ENCODE measurements around the gene LEO1.

Gene LEO1

DNA sequence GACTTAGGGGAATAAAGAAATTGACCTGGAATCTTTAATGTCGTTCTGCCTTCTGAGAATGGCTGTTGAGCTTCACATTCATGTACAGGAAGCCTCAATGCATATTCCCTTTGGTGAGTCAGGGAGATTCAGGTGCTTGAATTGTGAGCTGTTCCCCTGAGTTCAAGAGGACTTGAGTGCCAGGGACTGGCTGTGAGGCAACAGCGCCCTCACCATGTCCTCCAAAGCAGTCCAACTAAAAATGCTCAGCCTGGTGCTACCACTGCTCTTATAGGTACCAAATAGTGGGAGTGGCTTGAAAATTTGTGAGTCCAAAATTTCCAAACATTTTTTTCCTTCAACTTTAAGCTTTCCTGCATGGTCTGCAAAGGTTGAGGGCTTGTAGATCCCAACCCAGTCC is 54.1 kb downstream of the LEO1 start:
- peak; percentile 18 for DNase-seq
- H3K4me3 ChIP-seq (ENCODE audit: low read depth, low read length) = no peak overlapping the region
- no peaks in the 10 kb centered on the region for H3K9me3 ChIP-seq (ENCODE audit: severe bottlenecking)
- H3K27me3 ChIP-seq (ENCODE audit: insufficient read depth, low read depth, severe bottlenecking) = no peaks in the 10 kb centered on the region
- TF ChIP-seq, protein P1, sequence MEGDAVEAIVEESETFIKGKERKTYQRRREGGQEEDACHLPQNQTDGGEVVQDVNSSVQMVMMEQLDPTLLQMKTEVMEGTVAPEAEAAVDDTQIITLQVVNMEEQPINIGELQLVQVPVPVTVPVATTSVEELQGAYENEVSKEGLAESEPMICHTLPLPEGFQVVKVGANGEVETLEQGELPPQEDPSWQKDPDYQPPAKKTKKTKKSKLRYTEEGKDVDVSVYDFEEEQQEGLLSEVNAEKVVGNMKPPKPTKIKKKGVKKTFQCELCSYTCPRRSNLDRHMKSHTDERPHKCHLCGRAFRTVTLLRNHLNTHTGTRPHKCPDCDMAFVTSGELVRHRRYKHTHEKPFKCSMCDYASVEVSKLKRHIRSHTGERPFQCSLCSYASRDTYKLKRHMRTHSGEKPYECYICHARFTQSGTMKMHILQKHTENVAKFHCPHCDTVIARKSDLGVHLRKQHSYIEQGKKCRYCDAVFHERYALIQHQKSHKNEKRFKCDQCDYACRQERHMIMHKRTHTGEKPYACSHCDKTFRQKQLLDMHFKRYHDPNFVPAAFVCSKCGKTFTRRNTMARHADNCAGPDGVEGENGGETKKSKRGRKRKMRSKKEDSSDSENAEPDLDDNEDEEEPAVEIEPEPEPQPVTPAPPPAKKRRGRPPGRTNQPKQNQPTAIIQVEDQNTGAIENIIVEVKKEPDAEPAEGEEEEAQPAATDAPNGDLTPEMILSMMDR (IDR thresholded peaks at IDR 0.05; ENCODE audit: low read depth, low read length) = peak; percentile 68
- no peak overlapping the region for H3K27ac ChIP-seq
- H3K36me3 ChIP-seq = peaks cover 3% of the 10 kb centered on the region

DNA sequence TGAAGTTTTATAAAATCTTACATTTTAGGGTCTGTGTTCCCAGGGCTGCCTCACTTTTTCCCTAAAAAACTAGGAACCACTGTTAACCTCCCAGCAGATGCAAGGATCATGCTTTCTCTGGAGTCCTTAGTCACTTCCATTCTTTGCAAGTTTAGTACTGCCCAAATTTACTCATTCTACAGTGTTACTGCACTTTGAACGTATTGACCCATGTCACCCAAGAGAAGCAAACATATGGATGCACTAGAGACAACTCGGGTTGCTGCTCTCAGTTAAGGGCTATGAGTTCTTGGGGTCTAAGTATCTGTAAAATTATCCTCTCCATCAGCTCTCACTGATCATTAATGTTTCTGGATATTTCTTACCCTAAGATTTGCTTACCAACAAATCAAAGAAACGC is 59.0 kb downstream of the LEO1 start:
- no peaks in the 10 kb centered on the region for H3K9me3 ChIP-seq (ENCODE audit: severe bottlenecking)
- H3K36me3 ChIP-seq = no peaks in the 10 kb centered on the region; the same call in none of the 2 replicates
- no peak overlapping the region for H3K27ac ChIP-seq
- TF ChIP-seq, protein P1 (IDR thresholded peaks at IDR 0.05; ENCODE audit: low read depth, low read length) = no peak
- no peak for DNase-seq
- H3K27me3 ChIP-seq (ENCODE audit: insufficient read depth, low read depth, severe bottlenecking) = no peaks in the 10 kb centered on the region
- H3K4me3 ChIP-seq (ENCODE audit: low read depth, low read length) = no peak overlapping the region

DNA sequence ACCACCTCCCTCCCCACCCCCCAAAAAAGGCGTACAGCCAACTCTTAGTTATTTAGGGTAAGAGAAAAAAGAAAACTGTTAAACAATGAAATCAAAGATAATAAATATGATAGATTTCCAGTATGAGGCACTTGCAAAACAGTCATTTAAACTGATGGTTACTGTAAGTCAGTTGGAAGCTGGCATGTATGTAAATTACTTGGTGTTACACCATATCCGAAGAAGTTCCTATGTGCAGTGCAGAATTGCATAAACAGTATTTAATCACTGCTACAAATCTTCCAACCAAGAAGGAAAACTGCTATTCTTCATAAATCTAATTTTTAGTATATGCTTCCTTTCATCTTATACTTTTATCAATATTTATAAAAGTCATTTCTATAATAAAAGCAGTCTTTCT is 62.0 kb downstream of the LEO1 start:
- DNase-seq = no peak
- Histone ChIP-seq H3K27ac (no peak overlapping the region), H3K4me3 (ENCODE audit: low read depth, low read length) (no peak overlapping the region), H3K36me3 (peaks cover 8% of the 10 kb centered on the region), H3K27me3 (ENCODE audit: insufficient read depth, low read depth, severe bottlenecking) (no peaks in the 10 kb centered on the region), H3K9me3 (ENCODE audit: severe bottlenecking) (no peaks in the 10 kb centered on the region)
- TF ChIP-seq, protein P1 (IDR thresholded peaks at IDR 0.05; ENCODE audit: low read depth, low read length) = no peak

DNA sequence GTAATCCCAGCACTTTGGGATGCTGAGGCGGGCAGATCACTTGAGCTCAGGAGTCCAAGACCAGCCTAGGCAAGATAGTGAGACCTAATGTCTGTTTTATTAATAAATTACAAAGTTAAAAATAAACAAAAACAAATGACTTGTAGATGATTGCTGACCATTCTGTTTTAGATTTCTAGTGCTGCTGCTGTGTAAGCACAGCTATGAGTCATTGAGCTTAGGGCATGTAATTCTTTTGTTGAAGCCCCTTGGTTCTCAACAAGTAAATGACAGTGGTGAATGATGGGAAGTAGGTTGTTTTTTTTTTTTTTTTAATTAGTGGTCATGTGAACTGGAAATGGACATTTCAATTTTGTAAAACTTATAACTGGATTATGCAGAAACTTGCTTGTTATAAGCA is 63.3 kb downstream of the LEO1 start:
- Histone ChIP-seq H3K4me3 (ENCODE audit: low read depth, low read length) (no peak overlapping the region), H3K36me3 (peaks cover 10% of the 10 kb centered on the region), H3K9me3 (ENCODE audit: severe bottlenecking) (no peaks in the 10 kb centered on the region), H3K27ac (no peak overlapping the region), H3K27me3 (ENCODE audit: insufficient read depth, low read depth, severe bottlenecking) (no peaks in the 10 kb centered on the region)
- no peak for DNase-seq
- TF ChIP-seq, protein P1 (IDR thresholded peaks at IDR 0.05; ENCODE audit: low read depth, low read length) = no peak

- no peaks in the 10 kb centered on the region for H3K27me3 ChIP-seq (ENCODE audit: insufficient read depth, low read depth, severe bottlenecking)
- no peaks in the 10 kb centered on the region for H3K9me3 ChIP-seq (ENCODE audit: severe bottlenecking)
- TF ChIP-seq, protein P1 (IDR thresholded peaks at IDR 0.05; ENCODE audit: low read depth, low read length) = peak; percentile 20; the same call in 1 of the 2 replicates
- no peak overlapping the region for H3K4me3 ChIP-seq (ENCODE audit: low read depth, low read length)
- H3K27ac ChIP-seq = no peak overlapping the region
- DNase-seq = no peak
- peaks cover 14% of the 10 kb centered on the region for H3K36me3 ChIP-seq
These were observed 64.3 kb downstream of the LEO1 start for GRCh38 chr15:51907136-51907862.

DNA sequence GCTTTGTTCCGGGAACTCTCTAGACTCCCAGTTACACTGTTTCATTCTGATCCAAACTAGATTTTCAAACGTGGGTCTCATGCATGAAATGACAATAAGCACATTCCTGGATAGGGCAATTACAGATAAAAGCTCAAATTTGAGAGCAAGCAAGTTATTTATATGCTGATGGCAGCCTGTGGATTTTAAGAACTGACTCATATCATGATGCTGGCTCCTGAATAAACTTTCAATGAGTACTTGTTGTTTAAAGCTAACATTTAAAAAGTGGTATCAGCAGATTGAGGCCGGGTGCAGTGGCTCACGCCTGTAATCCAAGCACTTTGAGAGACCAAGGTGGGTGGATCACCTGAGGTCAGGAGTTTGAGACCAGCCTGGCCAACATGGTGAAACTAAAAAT is 66.6 kb downstream of the LEO1 start:
- H3K27ac ChIP-seq = no peak overlapping the region
- TF ChIP-seq, protein P1 (IDR thresholded peaks at IDR 0.05; ENCODE audit: low read depth, low read length) = no peak

More for the DNA sequence above, 66.6 kb downstream of the LEO1 start:
- no peak overlapping the region for H3K4me3 ChIP-seq (ENCODE audit: low read depth, low read length)
- peaks cover 27% of the 10 kb centered on the region for H3K36me3 ChIP-seq
- no peaks in the 10 kb centered on the region for H3K27me3 ChIP-seq (ENCODE audit: insufficient read depth, low read depth, severe bottlenecking)
- no peak for DNase-seq
- H3K9me3 ChIP-seq (ENCODE audit: severe bottlenecking) = no peaks in the 10 kb centered on the region
